DOHH2 (cell line): ENCODE measurements around the gene TGFBR3.

ENCODE experiments used
- EZH2phosphoT487 ChIP-seq: fragments of 200-600 bp; sonication (generic); IDR thresholded peaks from 2 replicates; pipeline ENCODE4 v1.6.1; 2017; ENCODE audit warnings: borderline replicate concordance, mild to moderate bottlenecking, antibody characterized with exemption, low read length, moderate library complexity, mixed read lengths
- TF ChIP-seq, protein P1 (sequence below): fragments of 200-600 bp; sonication (generic); IDR thresholded peaks from one replicate; pipeline ENCODE4 v1.5.1; 2014; ENCODE audit warnings: antibody characterized with exemption, mild to moderate bottlenecking, low read depth, low read length; ENCODE audit not compliant: poor library complexity, severe bottlenecking

DNA sequence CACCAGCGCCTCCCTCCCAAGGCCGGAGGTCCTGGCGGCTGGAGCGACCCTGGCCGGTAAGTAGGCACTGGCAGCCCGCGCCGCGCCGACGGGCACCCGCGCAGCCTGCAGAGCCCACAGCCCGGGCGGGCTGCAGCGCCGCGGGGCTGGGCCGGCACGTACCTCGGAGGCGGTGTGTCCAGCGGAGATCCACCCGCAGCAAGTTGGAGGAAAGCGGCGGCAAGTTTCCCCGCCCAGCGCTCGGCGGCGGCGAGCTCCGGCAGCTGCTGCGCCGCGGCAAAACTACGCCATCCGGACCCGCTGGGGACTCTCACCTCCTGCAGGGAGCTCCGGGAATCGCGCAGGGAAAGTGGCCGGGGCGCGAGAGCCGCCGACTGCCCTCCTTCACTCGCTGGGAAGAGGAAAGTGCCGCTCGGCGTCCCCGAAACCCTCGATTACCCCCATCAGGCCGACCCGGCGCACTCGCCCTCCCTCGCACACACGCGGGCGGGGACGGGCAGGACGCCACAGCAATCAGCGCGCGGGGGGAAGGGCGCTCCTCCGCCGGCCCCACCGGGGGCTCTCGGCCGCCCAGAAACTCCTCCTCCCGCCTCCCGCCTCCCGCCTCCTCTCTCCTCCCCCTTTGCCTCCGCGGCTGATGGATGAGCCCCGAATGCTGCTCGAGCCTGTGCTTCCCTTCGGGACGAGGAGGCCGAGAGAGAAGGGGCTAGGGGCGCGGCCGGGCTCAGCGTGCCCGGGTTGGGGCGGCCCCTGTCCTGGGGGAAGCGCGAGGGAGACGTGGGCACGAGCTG lies at the start of gene TGFBR3:
- TF ChIP-seq, protein P1, sequence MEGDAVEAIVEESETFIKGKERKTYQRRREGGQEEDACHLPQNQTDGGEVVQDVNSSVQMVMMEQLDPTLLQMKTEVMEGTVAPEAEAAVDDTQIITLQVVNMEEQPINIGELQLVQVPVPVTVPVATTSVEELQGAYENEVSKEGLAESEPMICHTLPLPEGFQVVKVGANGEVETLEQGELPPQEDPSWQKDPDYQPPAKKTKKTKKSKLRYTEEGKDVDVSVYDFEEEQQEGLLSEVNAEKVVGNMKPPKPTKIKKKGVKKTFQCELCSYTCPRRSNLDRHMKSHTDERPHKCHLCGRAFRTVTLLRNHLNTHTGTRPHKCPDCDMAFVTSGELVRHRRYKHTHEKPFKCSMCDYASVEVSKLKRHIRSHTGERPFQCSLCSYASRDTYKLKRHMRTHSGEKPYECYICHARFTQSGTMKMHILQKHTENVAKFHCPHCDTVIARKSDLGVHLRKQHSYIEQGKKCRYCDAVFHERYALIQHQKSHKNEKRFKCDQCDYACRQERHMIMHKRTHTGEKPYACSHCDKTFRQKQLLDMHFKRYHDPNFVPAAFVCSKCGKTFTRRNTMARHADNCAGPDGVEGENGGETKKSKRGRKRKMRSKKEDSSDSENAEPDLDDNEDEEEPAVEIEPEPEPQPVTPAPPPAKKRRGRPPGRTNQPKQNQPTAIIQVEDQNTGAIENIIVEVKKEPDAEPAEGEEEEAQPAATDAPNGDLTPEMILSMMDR, result no peak
- TF ChIP-seq EZH2phosphoT487, result no peak
